Subcutaneous abdominal adipose tissue (tissue), 5 donors: ENCODE measurements around the gene UHMK1.

ENCODE experiments used
- H3K27ac ChIP-seq: one replicate; pipeline ENCODE4 v1.7.0; 2013; ENCODE audit warnings: low read depth, mild to moderate bottlenecking, inconsistent platforms, low read length, moderate library complexity
- H3K27me3 ChIP-seq, 5 donors: one replicate each; pipeline ENCODE4 v1.7.0; 2013; ENCODE audit warnings: low read length in 5 of 5, inconsistent platforms in 1 of 5; ENCODE audit not compliant: control insufficient read depth in 5 of 5, insufficient read depth in 4 of 5
- H3K36me3 ChIP-seq, 5 donors: one replicate each; pipeline ENCODE4 v1.7.0; 2013; ENCODE audit warnings: low read length in 5 of 5; ENCODE audit not compliant: control insufficient read depth in 5 of 5, insufficient read depth in 5 of 5
- H3K4me1 ChIP-seq, 5 donors: one replicate each; pipeline ENCODE4 v1.7.0; 2013; ENCODE audit warnings: low read length in 5 of 5, mild to moderate bottlenecking in 3 of 5, moderate library complexity in 1 of 5; ENCODE audit not compliant: control insufficient read depth in 5 of 5, insufficient read depth in 5 of 5
- H3K4me3 ChIP-seq, 5 donors: one replicate each; pipeline ENCODE4 v1.7.0; 2013; ENCODE audit warnings: low read length in 5 of 5, low read depth in 1 of 5
- H3K9ac ChIP-seq, 5 donors: one replicate each; pipeline ENCODE4 v1.7.0; 2013; ENCODE audit warnings: low read length in 5 of 5, mild to moderate bottlenecking in 4 of 5, moderate library complexity in 3 of 5
- H3K9me3 ChIP-seq, 5 donors: one replicate each; pipeline ENCODE4 v1.7.0; 2013; ENCODE audit warnings: low read length in 5 of 5; ENCODE audit not compliant: control insufficient read depth in 5 of 5
- donor health status: healthy.
- donor health status: healthy.
- donor health status: healthy.
- donor health status: healthy.
- donor health status: healthy.

The UHMK1 gene

DNA sequence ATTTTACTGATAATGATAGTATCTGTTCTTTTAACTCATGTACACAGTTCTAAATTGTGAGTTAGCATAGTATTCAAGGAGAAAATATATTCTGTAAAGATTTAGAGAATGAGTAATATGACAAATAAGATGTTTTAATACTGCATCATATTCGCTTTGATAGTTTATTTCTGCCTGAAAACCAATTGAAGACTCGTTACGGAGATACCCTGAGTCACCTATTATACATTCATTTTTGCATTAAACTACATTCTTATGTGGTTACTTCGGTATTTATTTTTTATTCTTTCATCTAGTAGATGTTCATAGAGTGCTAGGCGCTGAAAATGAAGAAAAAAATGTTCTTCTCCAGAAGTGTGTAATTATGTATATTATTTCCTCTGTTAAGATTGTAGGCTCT is 5.3 kb downstream of the UHMK1 start:
- Histone ChIP-seq H3K36me3 (peaks cover 33 to 55% (median 44%) of the 10 kb centered on the region in 5 donors), H3K9me3 (no peaks in the 10 kb centered on the region), H3K4me3 (no peak overlapping the region), H3K9ac (no peak overlapping the region), H3K27me3 (no peaks in the 10 kb centered on the region), H3K27ac (no peak overlapping the region), H3K4me1 (peaks cover 0 to 30% (median 28%) of the 10 kb centered on the region in 5 donors)

DNA sequence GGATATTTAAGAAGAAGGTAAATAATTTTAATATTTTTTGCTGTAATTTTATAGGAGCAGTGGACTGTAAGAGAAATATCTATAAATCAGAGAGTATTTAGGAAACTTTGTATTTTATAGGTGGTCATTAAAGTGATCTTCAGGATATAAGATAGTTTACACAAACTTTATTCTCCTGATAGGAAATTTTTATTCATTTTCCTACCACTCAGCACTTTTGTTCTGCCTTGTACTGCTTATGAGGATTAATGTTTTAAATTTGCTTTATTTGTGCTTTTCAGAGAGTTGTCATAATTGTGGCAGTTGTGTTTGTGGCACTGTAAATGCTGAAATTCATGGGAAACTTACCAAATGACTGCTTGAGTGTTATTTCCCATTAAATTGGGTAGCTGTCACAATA is 29.7 kb downstream of the UHMK1 start:
- Histone ChIP-seq H3K27ac (no peak overlapping the region), H3K27me3 (no peaks in the 10 kb centered on the region), H3K4me3 (no peak overlapping the region), H3K9ac (no peak overlapping the region), H3K9me3 (no peaks in the 10 kb centered on the region), H3K36me3 (peaks cover 19 to 39% (median 29%) of the 10 kb centered on the region in 5 donors), H3K4me1 (no peaks in the 10 kb centered on the region)

DNA sequence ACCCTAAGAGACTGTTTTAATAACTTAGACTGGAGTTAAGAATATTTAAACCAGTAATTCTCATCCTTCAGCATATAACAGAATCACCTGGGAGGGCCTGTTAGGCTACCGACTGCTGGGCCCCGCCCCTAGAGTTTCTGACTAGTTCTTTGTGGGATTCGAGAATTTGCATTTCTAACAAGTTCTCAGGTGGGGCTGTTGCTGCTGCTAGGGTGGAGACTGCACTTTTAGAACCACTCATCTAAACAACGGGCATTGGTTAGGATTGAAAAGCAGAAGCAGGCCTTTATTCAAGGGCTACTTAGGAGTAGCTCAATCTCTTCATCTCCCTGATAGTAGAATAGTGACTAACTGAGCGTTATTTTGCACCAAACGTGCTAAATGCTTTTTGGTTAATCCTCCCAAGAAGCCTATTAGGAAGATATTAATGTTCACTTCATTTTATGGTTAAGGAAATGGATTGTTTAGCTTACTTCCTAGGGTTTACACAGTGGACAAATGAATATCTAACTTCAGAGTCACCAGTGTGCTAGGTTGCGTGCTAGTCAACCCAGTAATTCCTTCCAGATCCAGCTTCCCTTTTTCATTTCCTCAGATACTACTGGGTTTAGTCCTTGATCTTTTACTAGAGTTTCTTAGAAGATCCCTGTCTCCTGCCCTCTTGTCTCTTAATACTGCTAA is 32.8 kb downstream of the UHMK1 start:
- Histone ChIP-seq H3K27me3 (no peaks in the 10 kb centered on the region), H3K4me3 (no peak overlapping the region), H3K4me1 (no peaks in the 10 kb centered on the region), H3K9ac (no peak overlapping the region), H3K36me3 (peaks cover 3 to 16% (median 4%) of the 10 kb centered on the region in 5 donors), H3K9me3 (no peaks in the 10 kb centered on the region), H3K27ac (no peak overlapping the region)

DNA sequence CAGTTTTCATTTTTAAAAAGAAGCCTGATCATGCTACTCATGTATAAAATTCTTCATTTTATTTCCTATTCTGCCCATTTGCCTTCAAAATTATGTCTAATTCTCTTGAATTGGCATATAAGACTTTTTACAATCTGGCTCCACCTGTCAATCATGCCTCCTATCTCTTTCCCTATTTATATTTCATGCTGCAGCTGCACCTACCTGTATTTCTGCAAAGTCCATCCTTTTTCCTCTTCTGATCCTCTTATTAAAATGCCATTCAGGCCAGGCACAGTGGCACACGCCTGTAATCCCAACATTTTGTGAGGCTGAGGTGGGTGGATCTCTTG is 33.3 kb downstream of the UHMK1 start:
- H3K27me3 ChIP-seq = no peaks in the 10 kb centered on the region
- no peaks in the 10 kb centered on the region for H3K4me1 ChIP-seq
- no peak overlapping the region for H3K4me3 ChIP-seq
- no peak overlapping the region for H3K27ac ChIP-seq
- peaks cover 1 to 14% (median 3%) of the 10 kb centered on the region in 5 donors for H3K36me3 ChIP-seq
- no peak overlapping the region for H3K9ac ChIP-seq
- no peaks in the 10 kb centered on the region for H3K9me3 ChIP-seq

DNA sequence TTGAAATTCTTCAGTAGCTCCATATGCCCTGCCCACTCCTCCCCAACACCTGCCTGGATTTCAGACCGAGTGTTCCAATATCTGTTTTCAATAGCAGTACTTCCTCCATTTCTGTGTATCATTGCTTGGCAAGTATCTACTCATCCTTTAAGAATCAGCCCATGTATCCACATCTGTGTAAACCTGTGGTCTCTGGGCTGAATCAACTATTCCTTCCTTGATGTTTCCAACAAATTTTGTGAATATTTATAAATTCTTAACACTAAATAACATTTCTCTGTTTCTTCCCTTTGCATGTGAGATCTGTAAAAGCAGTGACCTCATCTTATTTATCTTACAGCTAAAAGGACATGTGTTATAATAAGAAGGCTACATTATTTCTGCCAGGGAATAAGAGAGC is 37.9 kb downstream of the UHMK1 start:
- Histone ChIP-seq H3K4me1 (no peaks in the 10 kb centered on the region), H3K9ac (no peak overlapping the region), H3K9me3 (no peaks in the 10 kb centered on the region), H3K4me3 (no peak overlapping the region), H3K27me3 (no peaks in the 10 kb centered on the region), H3K36me3 (no peaks in the 10 kb centered on the region), H3K27ac (no peak overlapping the region)

DNA sequence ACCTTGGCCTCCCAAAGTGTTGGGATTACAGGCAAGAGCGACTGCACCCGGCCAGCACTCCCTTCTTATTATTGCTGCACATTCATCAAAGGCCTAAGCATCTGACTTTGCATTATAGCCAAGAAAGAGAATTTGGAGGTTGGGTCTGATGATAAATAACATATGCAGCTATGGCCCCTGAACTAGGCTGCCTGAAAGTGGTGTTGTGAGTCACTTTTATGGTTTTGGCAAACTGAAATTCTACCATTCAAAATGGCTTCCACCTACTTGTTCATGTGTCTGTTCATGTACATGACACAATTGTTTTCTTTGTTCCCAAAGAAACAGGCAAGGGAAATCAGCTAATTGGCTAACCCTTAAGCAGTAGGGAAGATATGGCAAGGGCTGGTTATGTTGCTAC is 38.9 kb downstream of the UHMK1 start:
- no peaks in the 10 kb centered on the region for H3K27me3 ChIP-seq
- no peak overlapping the region for H3K4me3 ChIP-seq
- H3K27ac ChIP-seq = no peak overlapping the region
- no peak overlapping the region for H3K9ac ChIP-seq
- H3K36me3 ChIP-seq = no peaks in the 10 kb centered on the region
- peaks cover 0 to 3% (median 2%) of the 10 kb centered on the region in 5 donors for H3K4me1 ChIP-seq
- no peaks in the 10 kb centered on the region for H3K9me3 ChIP-seq

DNA sequence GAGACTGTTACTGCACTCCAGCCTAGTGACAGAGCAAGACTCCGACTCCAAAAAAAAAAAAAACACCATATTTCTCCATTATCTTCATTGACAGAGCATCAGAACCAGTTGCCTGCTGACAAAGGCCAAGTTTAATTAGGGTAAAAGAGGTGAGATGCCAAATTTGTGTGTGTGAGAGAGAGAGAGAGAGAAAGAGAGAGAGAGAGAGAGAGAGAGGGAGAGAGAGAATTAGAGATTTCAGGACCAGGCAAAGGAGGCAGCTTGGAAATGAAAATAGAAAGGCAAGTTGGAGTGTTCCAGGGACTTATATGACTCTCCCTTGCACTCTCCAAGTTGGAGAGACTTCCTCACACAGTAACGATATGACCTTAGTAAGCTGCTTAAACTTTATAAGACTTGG is 39.6 kb downstream of the UHMK1 start:
- H3K9ac ChIP-seq = no peak overlapping the region
- H3K4me3 ChIP-seq = no peak overlapping the region
- no peaks in the 10 kb centered on the region for H3K27me3 ChIP-seq
- H3K9me3 ChIP-seq = no peaks in the 10 kb centered on the region
- H3K36me3 ChIP-seq = no peaks in the 10 kb centered on the region
- no peak overlapping the region for H3K27ac ChIP-seq
- peaks cover 0 to 8% (median 3%) of the 10 kb centered on the region in 5 donors for H3K4me1 ChIP-seq

DNA sequence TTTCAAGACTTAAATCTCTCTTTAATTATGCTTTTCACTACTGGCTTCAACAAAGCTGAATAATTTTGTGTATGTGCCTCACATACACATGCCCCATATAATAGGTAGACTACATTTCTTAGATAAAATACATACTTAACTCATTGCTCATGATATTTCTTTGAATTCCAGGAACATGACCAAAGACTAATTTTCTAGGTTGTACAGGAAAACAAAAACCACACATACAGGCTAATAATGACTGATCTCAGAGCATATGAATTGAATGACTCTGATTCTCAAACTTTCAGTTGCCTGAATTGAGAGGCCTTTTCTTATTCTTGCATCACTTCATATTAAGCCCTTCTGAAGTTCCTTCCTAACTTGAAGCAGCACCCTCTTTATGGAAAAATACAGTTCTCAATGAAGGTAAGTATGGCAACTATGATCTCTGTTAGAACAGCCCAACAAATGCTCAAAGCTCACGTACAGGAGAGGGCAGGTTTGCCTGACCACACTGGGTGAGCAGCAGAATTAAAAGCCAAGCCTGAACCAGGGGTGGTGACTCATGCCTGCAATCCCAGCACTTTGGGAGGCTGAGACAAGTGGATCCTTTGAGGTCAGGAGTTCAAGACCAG is 41.3 kb downstream of the UHMK1 start:
- Histone ChIP-seq H3K9me3 (peaks cover 0 to 9% (median 6%) of the 10 kb centered on the region in 5 donors), H3K27ac (no peak overlapping the region), H3K9ac (no peak overlapping the region), H3K4me3 (no peak overlapping the region), H3K4me1 (peaks cover 0 to 9% (median 3%) of the 10 kb centered on the region in 5 donors), H3K27me3 (no peaks in the 10 kb centered on the region), H3K36me3 (no peaks in the 10 kb centered on the region)

DNA sequence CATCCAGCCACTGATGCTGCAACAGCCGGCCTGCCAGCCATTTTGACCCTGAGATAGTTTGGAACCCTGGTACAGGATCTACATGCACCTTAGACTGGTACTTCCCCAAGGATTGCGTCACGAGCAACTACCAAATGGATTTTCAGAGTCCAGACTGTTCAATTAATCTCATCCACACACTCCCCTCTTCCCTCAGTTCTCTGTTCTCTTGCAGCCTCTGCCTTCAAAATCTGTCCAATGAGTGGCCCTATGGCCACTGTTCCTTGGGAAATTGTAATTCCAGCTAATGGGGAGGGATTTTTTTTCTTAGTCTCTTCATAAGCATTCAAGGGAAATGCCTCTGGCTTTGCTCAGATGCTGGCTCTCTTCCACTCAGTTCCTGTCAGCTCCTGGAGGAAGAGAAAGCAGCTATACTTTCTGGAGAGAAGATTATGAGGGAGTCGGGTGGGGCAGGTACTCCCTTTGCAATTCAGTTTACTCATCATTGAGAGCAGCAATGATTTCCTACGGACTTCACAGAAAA is 44.1 kb downstream of the UHMK1 start:
- Histone ChIP-seq H3K4me1 (peaks cover 0 to 9% (median 4%) of the 10 kb centered on the region in 5 donors), H3K27me3 (no peaks in the 10 kb centered on the region), H3K36me3 (no peaks in the 10 kb centered on the region), H3K9ac (no peak overlapping the region), H3K9me3 (peaks cover 0 to 9% (median 6%) of the 10 kb centered on the region in 5 donors), H3K27ac (peak overlapping the region; percentile 14), H3K4me3 (no peak overlapping the region)

DNA sequence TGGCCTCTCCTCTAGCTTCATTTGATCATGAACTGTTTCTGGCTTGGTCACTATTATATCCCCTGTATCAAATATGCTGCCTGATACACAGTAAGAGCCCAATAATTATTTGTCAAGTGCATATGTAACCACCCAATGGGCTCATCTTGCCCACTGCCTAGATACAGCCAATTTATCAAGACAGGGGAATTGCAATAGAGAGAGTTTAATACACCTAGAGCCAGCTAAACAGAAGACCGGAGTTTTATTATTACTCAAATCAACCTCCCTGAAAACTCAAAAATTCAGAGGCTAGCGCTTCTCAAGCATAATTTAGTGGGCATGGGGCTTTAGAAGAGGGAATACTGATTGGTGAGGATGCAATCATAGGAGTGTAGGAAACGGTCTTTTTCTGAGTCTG is 45.6 kb downstream of the UHMK1 start:
- Histone ChIP-seq H3K9ac (no peak overlapping the region), H3K36me3 (no peaks in the 10 kb centered on the region), H3K4me1 (peaks cover 0 to 9% (median 6%) of the 10 kb centered on the region in 5 donors), H3K27ac (no peak overlapping the region), H3K9me3 (peaks cover 0 to 9% (median 6%) of the 10 kb centered on the region in 5 donors), H3K4me3 (no peak overlapping the region), H3K27me3 (no peaks in the 10 kb centered on the region)
